MM.1S (cell line): ENCODE measurements around the gene MSH4.

ENCODE experiments used
- DNase-seq: peaks from one replicate; pipeline ENCODE4 v3.0.0-alpha.2; 2015
- H2AFZ ChIP-seq: fragments of 300-600 bp; sonication (generic); 2 replicates; pipeline ENCODE4 v1.6.0; 2016; ENCODE audit warnings: antibody characterized with exemption, low read length
- H3F3A ChIP-seq: fragments of 300-600 bp; sonication (generic); 2 replicates; pipeline ENCODE4 v1.6.1; 2016; ENCODE audit warnings: mild to moderate bottlenecking, antibody characterized with exemption, low read length, moderate library complexity, mixed read lengths; ENCODE audit not compliant: insufficient read depth
- H3K27ac ChIP-seq: fragments of 300-600 bp; sonication (generic); 2 replicates; pipeline ENCODE4 v1.5.1; 2016; ENCODE audit warnings: mild to moderate bottlenecking, low read length
- H3K27me3 ChIP-seq: fragments of 300-600 bp; sonication (generic); replicated peaks from 2 replicates; pipeline ENCODE4 v1.6.0; 2016; ENCODE audit warnings: low read length; ENCODE audit not compliant: insufficient read depth
- H3K36me3 ChIP-seq: fragments of 300-600 bp; sonication (generic); replicated peaks from 2 replicates; pipeline ENCODE4 v1.6.1; 2016; ENCODE audit warnings: mild to moderate bottlenecking, low read length, mixed read lengths; ENCODE audit not compliant: insufficient read depth
- H3K4me1 ChIP-seq: fragments of 300-600 bp; sonication (generic); 2 replicates; pipeline ENCODE4 v1.6.1; 2016; ENCODE audit warnings: low read length, mixed read lengths
- H3K4me2 ChIP-seq: fragments of 300-600 bp; sonication (generic); 2 replicates; pipeline ENCODE4 v1.6.0; 2016; ENCODE audit warnings: low read depth, low read length
- H3K4me3 ChIP-seq: fragments of 300-600 bp; sonication (generic); 2 replicates; pipeline ENCODE4 v1.5.1; 2016; ENCODE audit warnings: low read length, mixed read lengths
- H3K79me2 ChIP-seq: fragments of 300-600 bp; sonication (generic); 2 replicates; pipeline ENCODE4 v1.6.1; 2016; ENCODE audit warnings: mixed run types, low read length, mixed read lengths
- H3K9ac ChIP-seq: fragments of 300-600 bp; sonication (generic); 2 replicates; pipeline ENCODE4 v1.6.1; 2016; ENCODE audit warnings: low read length, mixed read lengths
- H3K9me2 ChIP-seq: fragments of 300-600 bp; sonication (generic); replicated peaks from 2 replicates; pipeline ENCODE4 v1.6.1; 2016; ENCODE audit warnings: mild to moderate bottlenecking, low read length, mixed read lengths; ENCODE audit not compliant: insufficient read depth
- H3K9me3 ChIP-seq: fragments of 300-600 bp; sonication (generic); replicated peaks from 2 replicates; pipeline ENCODE4 v1.6.1; 2016; ENCODE audit warnings: mild to moderate bottlenecking, low read length, mixed read lengths; ENCODE audit not compliant: insufficient read depth
- H4K20me1 ChIP-seq: fragments of 300-600 bp; sonication (generic); 2 replicates; pipeline ENCODE4 v1.6.1; 2016; ENCODE audit warnings: mild to moderate bottlenecking, low read length, moderate library complexity, mixed read lengths; ENCODE audit not compliant: insufficient read depth
- CTCF ChIP-seq: fragments of 300-600 bp; sonication (generic); IDR thresholded peaks from 2 replicates; pipeline ENCODE4 v1.5.1; 2016; ENCODE audit warnings: antibody characterized with exemption, low read length, mixed read lengths
- EZH2 ChIP-seq: fragments of 300-600 bp; sonication (generic); optimal IDR thresholded peaks from 2 replicates; pipeline ENCODE3; 2017; ENCODE audit warnings: low read depth, mild to moderate bottlenecking, antibody characterized with exemption, low read length, mixed read lengths
- EZH2phosphoT487 ChIP-seq: fragments of 300-600 bp; sonication (generic); IDR thresholded peaks from 2 replicates; pipeline ENCODE4 v1.6.1; 2018; ENCODE audit warnings: antibody characterized with exemption, low read length

MSH4 gene

GRCh38 chr1:75785320-75785982 is 11.2 kb upstream of the MSH4 start:
- H3K36me3 ChIP-seq: peaks cover 10% of the 10 kb centered on the region; the same call in 1 of the 2 replicates
- H2AFZ ChIP-seq: peak overlapping the region; percentile 89
- peaks cover 46% of the 10 kb centered on the region for H3F3A ChIP-seq
- peak overlapping the region; percentile 84 for H3K9ac ChIP-seq
- no peaks in the 10 kb centered on the region for H3K9me2 ChIP-seq
- peaks cover 32% of the 10 kb centered on the region for H4K20me1 ChIP-seq
- H3K27ac ChIP-seq: peak overlapping the region; percentile 91
- peaks cover 45% of the 10 kb centered on the region for H3K79me2 ChIP-seq
- peak overlapping the region; percentile 88 for H3K4me3 ChIP-seq
- DNase-seq: no peak
- H3K27me3 ChIP-seq: no peaks in the 10 kb centered on the region
- H3K4me1 ChIP-seq: peaks cover 7% of the 10 kb centered on the region; the same call in 1 of the 2 replicates
- H3K9me3 ChIP-seq: no peaks in the 10 kb centered on the region
- no peak for TF ChIP-seq EZH2phosphoT487
- TF ChIP-seq EZH2: no peak
- TF ChIP-seq CTCF: no peak
- H3K4me2 ChIP-seq: peak overlapping the region; percentile 93

GRCh38 chr1:75785983-75786853 is 10.5 kb upstream of the MSH4 start, which contains the start of gene RABGGTB:
Gene RABGGTB, plus strand, starts transcription at chr1:75786256. Its CDS starts 16 bp downstream, at chr1:75786272.
- peak within 1 kb of the TSS; percentile 88 for H3K4me3 ChIP-seq
- H3K27me3 ChIP-seq: no peaks in the 10 kb centered on the region
- H4K20me1 ChIP-seq: peaks cover 39% of the 10 kb centered on the region
- no peaks in the 10 kb centered on the region for H3K9me2 ChIP-seq
- H3F3A ChIP-seq: peaks cover 51% of the 10 kb centered on the region
- H3K9ac ChIP-seq: peak within 1 kb of the TSS; percentile 84
- H2AFZ ChIP-seq: peak within 1 kb of the TSS; percentile 89
- H3K9me3 ChIP-seq: no peaks in the 10 kb centered on the region
- peak within 1 kb of the TSS; percentile 91 for H3K27ac ChIP-seq
- peak within 1 kb of the TSS; percentile 93 for H3K4me2 ChIP-seq
- H3K79me2 ChIP-seq: peaks cover 53% of the 10 kb centered on the region
- DNase-seq: peak; percentile 96
- H3K4me1 ChIP-seq: peaks cover 7% of the 10 kb centered on the region; the same call in 1 of the 2 replicates
- H3K36me3 ChIP-seq: peaks cover 14% of the 10 kb centered on the region; the same call in 1 of the 2 replicates
- TF ChIP-seq EZH2 (no peak), EZH2phosphoT487 (no peak), CTCF (no peak)

- no peak overlapping the region for H2AFZ ChIP-seq
- peak overlapping the region; percentile 88 for H3K4me3 ChIP-seq
- H3K9ac ChIP-seq: peak overlapping the region; percentile 84
- TF ChIP-seq EZH2: no peak
- TF ChIP-seq CTCF: no peak
- no peak for TF ChIP-seq EZH2phosphoT487
- peak overlapping the region; percentile 91; the same call in 1 of the 2 replicates for H3K27ac ChIP-seq
- no peaks in the 10 kb centered on the region for H3K27me3 ChIP-seq
- H3K79me2 ChIP-seq: peaks cover 60% of the 10 kb centered on the region
- H3K4me2 ChIP-seq: peak overlapping the region; percentile 85
- no peak for DNase-seq
- peaks cover 59% of the 10 kb centered on the region for H3F3A ChIP-seq
- H3K36me3 ChIP-seq: peaks cover 22% of the 10 kb centered on the region; the same call in 1 of the 2 replicates
- H3K4me1 ChIP-seq: peaks cover 7% of the 10 kb centered on the region; the same call in 1 of the 2 replicates
- no peaks in the 10 kb centered on the region for H3K9me3 ChIP-seq
- peaks cover 47% of the 10 kb centered on the region for H4K20me1 ChIP-seq
- H3K9me2 ChIP-seq: no peaks in the 10 kb centered on the region
Measured at GRCh38 chr1:75786901-75787493, 9.7 kb upstream of the MSH4 start.
